IMR-90 (cell line): ENCODE measurements around the gene ARHGAP5. TPM values are rescaled to one million over a fixed set of nuclear protein-coding genes. Genes with fewer than 3 reads are reported as not detected.

Experiments
- ATAC-seq: fragments of 200-7000 bp; cut with Tn5 transposase; 2 replicates; pipeline ENCODE4 v1.9.1; 2020; ENCODE audit warnings: low read depth, mild to moderate bottlenecking, moderate library complexity
- BruUV-seq: library from RNA; stranded (reverse); fragments of 400-500 nt; replicated peaks from 2 replicates; lab custom pipeline; 2021; lab: Mats Ljungman, UMichigan
- CTCF ChIA-PET: fragments of 300-600 bp; formaldehyde crosslinking; extraction: SDS; loops from one replicate; lab custom pipeline; 2021; ENCODE audit warnings: antibody characterized with exemption; lab: Yijun Ruan, JAX
- POLR2A ChIA-PET: fragments of 300-600 bp; sonication (Branson Sonifier 250); formaldehyde crosslinking; loops from one replicate; lab custom pipeline; 2022; ENCODE audit warnings: antibody characterized with exemption; ENCODE audit not compliant: unreplicated experiment; lab: Charles Lee
- DNase-seq: peaks from one replicate; pipeline ENCODE4 v3.0.0; 2013
- H2AFZ ChIP-seq: replicated peaks from 2 replicates; pipeline ENCODE3; 2013; ENCODE audit warnings: low read length, mild to moderate bottlenecking; ENCODE audit not compliant: poor library complexity
- H2AK5ac ChIP-seq: 2 replicates; pipeline ENCODE4 v1.6.1; 2013; ENCODE audit warnings: low read depth, low read length, inconsistent platforms
- H2AK9ac ChIP-seq: replicated peaks from 2 replicates; pipeline ENCODE3; 2013; ENCODE audit warnings: mild to moderate bottlenecking, low read depth, low read length, moderate library complexity; ENCODE audit not compliant: poor library complexity
- H2BK120ac ChIP-seq: 2 replicates; pipeline ENCODE4 v1.6.1; 2013; ENCODE audit warnings: low read depth, low read length, inconsistent platforms
- H2BK15ac ChIP-seq: 3 replicates; pipeline ENCODE4 v1.6.1; 2013; ENCODE audit warnings: low read depth, low read length, inconsistent platforms
- H2BK20ac ChIP-seq: 2 replicates; pipeline ENCODE4 v1.6.1; 2013; ENCODE audit warnings: low read depth, mild to moderate bottlenecking, inconsistent platforms, low read length, moderate library complexity
- H2BK5ac ChIP-seq: 2 replicates; pipeline ENCODE4 v1.6.1; 2013; ENCODE audit warnings: mild to moderate bottlenecking, low read depth, low read length, inconsistent platforms; ENCODE audit not compliant: poor library complexity, severe bottlenecking
- H3K14ac ChIP-seq: replicated peaks from 2 replicates; pipeline ENCODE4 v1.6.1; 2013; ENCODE audit warnings: low read depth, low read length, inconsistent platforms
- H3K18ac ChIP-seq: 2 replicates; pipeline ENCODE4 v1.6.1; 2013; ENCODE audit warnings: low read depth, low read length, control low read depth
- H3K23ac ChIP-seq: 2 replicates; pipeline ENCODE4 v1.6.1; 2013; ENCODE audit warnings: low read depth, low read length, inconsistent platforms
- H3K27ac ChIP-seq: 2 replicates; pipeline ENCODE4 v1.5.1; 2013; ENCODE audit warnings: mild to moderate bottlenecking, control low read depth, low read length; ENCODE audit not compliant: insufficient read depth
- H3K27me3 ChIP-seq: 2 replicates; pipeline ENCODE4 v1.6.1; 2013; ENCODE audit warnings: low read length; ENCODE audit not compliant: control insufficient read depth, insufficient read depth
- H3K36me3 ChIP-seq: 2 replicates; pipeline ENCODE4 v1.6.1; 2013; ENCODE audit warnings: low read length, mixed read lengths; ENCODE audit not compliant: control insufficient read depth, insufficient read depth
- H3K4ac ChIP-seq: 2 replicates; pipeline ENCODE4 v1.6.1; 2013; ENCODE audit warnings: low read depth, low read length, inconsistent platforms
- H3K4me1 ChIP-seq: 2 replicates; pipeline ENCODE4 v1.6.1; 2013; ENCODE audit warnings: low read length, mixed read lengths; ENCODE audit not compliant: control insufficient read depth, insufficient read depth
- H3K4me2 ChIP-seq: 2 replicates; pipeline ENCODE4 v1.6.1; 2013; ENCODE audit warnings: low read depth, mild to moderate bottlenecking, control low read depth, low read length, moderate library complexity
- H3K4me3 ChIP-seq: 2 replicates; pipeline ENCODE4 v1.5.1; 2013; ENCODE audit warnings: low read depth, mild to moderate bottlenecking, control low read depth, low read length, moderate library complexity; ENCODE audit not compliant: insufficient read depth
- H3K56ac ChIP-seq: 2 replicates; pipeline ENCODE4 v1.6.1; 2013; ENCODE audit warnings: low read length, inconsistent platforms; ENCODE audit not compliant: insufficient read depth; ENCODE audit errors: extremely low read depth
- H3K79me1 ChIP-seq, 2 experiments: 2 replicates each; pipeline ENCODE4 v1.6.1; 2013; ENCODE audit warnings: low read length in 2 of 2, inconsistent platforms in 1 of 2, low read depth in 1 of 2
- H3K9ac ChIP-seq: 2 replicates; pipeline ENCODE4 v1.6.1; 2013; ENCODE audit warnings: low read depth, low read length, control low read depth
- H3K9me1 ChIP-seq: 2 replicates; pipeline ENCODE4 v1.6.1; 2013; ENCODE audit warnings: low read length, inconsistent platforms; ENCODE audit not compliant: insufficient read depth
- H3K9me3 ChIP-seq: 2 replicates; pipeline ENCODE4 v1.6.1; 2013; ENCODE audit warnings: low read length; ENCODE audit not compliant: control insufficient read depth, insufficient read depth
- H4K20me1 ChIP-seq: 2 replicates; pipeline ENCODE4 v1.6.1; 2013; ENCODE audit warnings: low read length, inconsistent platforms; ENCODE audit not compliant: insufficient read depth
- H4K5ac ChIP-seq: 2 replicates; pipeline ENCODE4 v1.6.1; 2013; ENCODE audit warnings: mild to moderate bottlenecking, low read depth, low read length, control low read depth
- H4K8ac ChIP-seq, 2 experiments: 2 replicates each; pipeline ENCODE4 v1.6.1; 2013; ENCODE audit warnings: low read depth in 2 of 2, low read length in 2 of 2, control low read depth in 1 of 2, inconsistent platforms in 1 of 2
- H4K91ac ChIP-seq: 2 replicates; pipeline ENCODE4 v1.6.1; 2013; ENCODE audit warnings: low read depth, low read length, inconsistent platforms; ENCODE audit not compliant: insufficient read depth
- CEBPB ChIP-seq: IDR thresholded peaks from 2 replicates; pipeline ENCODE4 v1.6.1; 2012; ENCODE audit warnings: low read depth, low read length, improper control_type of control experiment
- ELK1 ChIP-seq: fragments of 150-350 bp; IDR thresholded peaks from 2 replicates; pipeline ENCODE4 v1.6.1; 2016; ENCODE audit warnings: low read depth, mild to moderate bottlenecking, low read length, moderate library complexity, borderline replicate concordance
- MAFK ChIP-seq: IDR thresholded peaks from 2 replicates; pipeline ENCODE4 v1.6.1; 2012; ENCODE audit warnings: low read depth, low read length, improper control_type of control experiment
- MAZ ChIP-seq: IDR thresholded peaks from 2 replicates; pipeline ENCODE4 v1.6.1; 2012; ENCODE audit warnings: low read depth, mild to moderate bottlenecking, low read length, improper control_type of control experiment, moderate library complexity, borderline replicate concordance
- NFE2L2 ChIP-seq: fragments of 150-350 bp; IDR thresholded peaks from 2 replicates; pipeline ENCODE4 v1.6.1; 2016; ENCODE audit warnings: low read depth, mild to moderate bottlenecking, low read length
- RAD21 ChIP-seq: IDR thresholded peaks from 2 replicates; pipeline ENCODE4 v1.6.1; 2012; ENCODE audit warnings: low read length, improper control_type of control experiment
- RFX5 ChIP-seq: IDR thresholded peaks from 2 replicates; pipeline ENCODE4 v1.8.0; 2012; ENCODE audit warnings: low read depth, mild to moderate bottlenecking, low read length, moderate library complexity
- WGBS, 2 experiments: methylation state at CpG; one replicate each; pipeline versions ENCODE4 v1.1.5 to v1.1.7; 2013; ENCODE audit warnings: missing lambda C conversion rate in 2 of 2; ENCODE audit not compliant: insufficient read length in 1 of 2; ENCODE audit errors: extremely low coverage in 2 of 2; 5-methylcytosine and 5-hydroxymethylcytosine counted together
- dilution Hi-C: fragments of 300-500 bp; cut with HindIII; formaldehyde crosslinking; loops from one replicate; pipeline ENCODE4 v1.14.3; 2018; ENCODE audit warnings: low sequenced_read_pairs; ENCODE audit not compliant: unreplicated experiment
- in situ Hi-C: fragments of 300-500 bp; cut with MboI; formaldehyde crosslinking; loops from 3 replicates; pipeline ENCODE4 v1.14.3; 2019; ENCODE audit warnings: low sequenced_read_pairs, inconsistent platforms, mixed read lengths
- intact Hi-C: fragments of 100-400 bp; cut with micrococcal nuclease; formaldehyde crosslinking; loops from 2 replicates; pipeline ENCODE4 v1.10.0; 2022
- polyA plus RNA-seq, 3 experiments: library from polyadenylated mRNA; depleted of rRNA; stranded (reverse); fragments of >200 nt; gene quantifications; 2 replicates each; pipeline ENCODE4 v1.2.3, GENCODE V29; 2012; ENCODE audit warnings: low replicate concordance in 1 of 3
- total RNA-seq: library from RNA; depleted of rRNA; stranded (reverse); fragments of >200 nt; gene quantifications from 2 replicates; pipeline ENCODE4 v1.2.3, GENCODE V29; 2012

ARHGAP5 gene
- total and polyA plus RNA-seq, 2 of the 4 experiments (the other 2 are of a cell fraction), result 7.4 to 45.3 TPM

DNA sequence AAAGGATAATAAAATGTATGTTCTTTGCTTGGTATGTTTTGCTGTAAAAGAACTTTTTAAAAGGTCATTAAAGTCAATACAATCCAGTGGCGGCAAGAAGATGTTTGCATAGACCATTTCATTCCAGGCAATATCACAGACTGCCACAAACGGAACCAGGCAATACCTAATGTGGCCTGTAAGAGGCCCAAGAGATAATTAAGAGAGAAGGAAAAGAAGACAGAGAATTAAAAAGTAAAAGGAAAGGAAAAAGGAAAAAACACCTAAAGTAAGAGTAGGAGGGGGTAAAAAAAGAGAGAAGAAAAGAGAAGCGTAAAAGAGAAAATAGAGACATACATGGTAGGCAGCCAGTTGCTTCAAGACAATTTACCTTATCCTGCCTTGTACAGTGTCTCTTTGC, 6.8 kb upstream of the ARHGAP5 start:
- Histone ChIP-seq H2BK15ac (no peak overlapping the region), H2AFZ (no peak overlapping the region), H2BK20ac (no peak overlapping the region), H3K4me2 (no peak overlapping the region), H3K18ac (no peak overlapping the region), H4K91ac (no peak overlapping the region), H3K9me3 (no peaks in the 10 kb centered on the region), H3K9me1 (no peaks in the 10 kb centered on the region), H2AK9ac (no peak overlapping the region), H3K36me3 (no peaks in the 10 kb centered on the region), H4K8ac (no peak overlapping the region), H3K9ac (no peak overlapping the region), H2BK5ac (no peak overlapping the region), H3K56ac (no peak overlapping the region), H4K5ac (no peak overlapping the region), H2AK5ac (no peak overlapping the region), H4K20me1 (no peaks in the 10 kb centered on the region), H3K27ac (no peak overlapping the region), H2BK120ac (no peak overlapping the region), H3K4me1 (no peaks in the 10 kb centered on the region), H3K4ac (no peak overlapping the region), H3K79me1 (0 out of 4 replicates have a peak, but pooled peaks cover 0 to 3% of the 10 kb centered on the region in 2 experiments), H3K4me3 (no peak overlapping the region), H3K14ac (no peak overlapping the region), H3K27me3 (peaks cover 3% of the 10 kb centered on the region), H3K23ac (no peak overlapping the region)
- no TSS peak for BruUV-seq
- WGBS, 2 experiments, result 100% methylated on average over 1 of the region's 3 CpGs; no CpG with 5 or more reads in 1 of the 2 experiments
- intact Hi-C loops (loop anchor here (5.0 kb wide), 1 partner anchor 558 kb away; no protein-coding TSS in a partner anchor), dilution Hi-C loops (no loop called here), in situ Hi-C loops (loop anchor here (5.0 kb wide), 1 partner anchor 397 kb away; no protein-coding TSS in a partner anchor)
- TF ChIP-seq RAD21, result no peak
- TF ChIP-seq RFX5, result no peak
- no peak for TF ChIP-seq ELK1
- TF ChIP-seq CEBPB, result no peak
- TF ChIP-seq MAFK, result no peak
- no peak for TF ChIP-seq NFE2L2
- TF ChIP-seq MAZ, result no peak
- POLR2A ChIA-PET, result no interaction called here
- no peak for ATAC-seq
- CTCF ChIA-PET, result interaction anchor here (1.5 kb wide), 1 partner anchor 23 kb away, joined by 4 read pairs; no protein-coding TSS in a partner anchor
- DNase-seq, result no peak
